ENCODE results near the gene NLRC3.

Gene NLRC3

GRCh38 chr16:3549906-3550305 is 27.3 kb downstream of the NLRC3 start:
- no peak overlapping the region for H3K4me3 ChIP-seq (replicated peaks; ENCODE audit: low read depth, low read length)
- TF ChIP-seq CTCF (IDR thresholded peaks at IDR 0.05; ENCODE audit: low read depth, low read length, missing control alignments) = no peak
- DNase-seq (ENCODE audit: extremely low read depth, low read depth) = no peak

GRCh38 chr16:3548859-3549258 is 28.3 kb downstream of the NLRC3 start:
- DNase-seq (ENCODE audit: extremely low read depth, low read depth) = no peak
- TF ChIP-seq CTCF (IDR thresholded peaks at IDR 0.05; ENCODE audit: low read depth, low read length, missing control alignments) = no peak
- no peak overlapping the region for H3K4me3 ChIP-seq (replicated peaks; ENCODE audit: low read depth, low read length)

GRCh38 chr16:3548445-3548844 is 28.8 kb downstream of the NLRC3 start:
- no peak for DNase-seq (ENCODE audit: extremely low read depth, low read depth)
- TF ChIP-seq CTCF (IDR thresholded peaks at IDR 0.05; ENCODE audit: low read depth, low read length, missing control alignments) = no peak

GRCh38 chr16:3546986-3547682 is 30.1 kb downstream of the NLRC3 start:
- no peak overlapping the region for H3K4me3 ChIP-seq (replicated peaks; ENCODE audit: low read depth, low read length)
- no peak for DNase-seq (ENCODE audit: extremely low read depth, low read depth)
- TF ChIP-seq CTCF (IDR thresholded peaks at IDR 0.05; ENCODE audit: low read depth, low read length, missing control alignments) = no peak

More at GRCh38 chr16:3548445-3548844, 28.8 kb downstream of the NLRC3 start:
- H3K4me3 ChIP-seq (replicated peaks; ENCODE audit: low read depth, low read length) = no peak overlapping the region

- TF ChIP-seq CTCF (IDR thresholded peaks at IDR 0.05; ENCODE audit: low read depth, low read length, missing control alignments) = no peak
- no peak overlapping the region for H3K4me3 ChIP-seq (replicated peaks; ENCODE audit: low read depth, low read length)
- no peak for DNase-seq (ENCODE audit: extremely low read depth, low read depth)
Observed at GRCh38 chr16:3542601-3543373, 34.4 kb downstream of the NLRC3 start.

- no peak for DNase-seq (ENCODE audit: extremely low read depth, low read depth)
- no peak for TF ChIP-seq CTCF (IDR thresholded peaks at IDR 0.05; ENCODE audit: low read depth, low read length, missing control alignments)
- H3K4me3 ChIP-seq (replicated peaks; ENCODE audit: low read depth, low read length) = no peak overlapping the region
Observed at GRCh38 chr16:3541527-3542155, 35.6 kb downstream of the NLRC3 start.

Measured in HFF-Myc (cell line).